Measurements from ENCODE around the gene PDE10A.

- TF ChIP-seq, protein P1, sequence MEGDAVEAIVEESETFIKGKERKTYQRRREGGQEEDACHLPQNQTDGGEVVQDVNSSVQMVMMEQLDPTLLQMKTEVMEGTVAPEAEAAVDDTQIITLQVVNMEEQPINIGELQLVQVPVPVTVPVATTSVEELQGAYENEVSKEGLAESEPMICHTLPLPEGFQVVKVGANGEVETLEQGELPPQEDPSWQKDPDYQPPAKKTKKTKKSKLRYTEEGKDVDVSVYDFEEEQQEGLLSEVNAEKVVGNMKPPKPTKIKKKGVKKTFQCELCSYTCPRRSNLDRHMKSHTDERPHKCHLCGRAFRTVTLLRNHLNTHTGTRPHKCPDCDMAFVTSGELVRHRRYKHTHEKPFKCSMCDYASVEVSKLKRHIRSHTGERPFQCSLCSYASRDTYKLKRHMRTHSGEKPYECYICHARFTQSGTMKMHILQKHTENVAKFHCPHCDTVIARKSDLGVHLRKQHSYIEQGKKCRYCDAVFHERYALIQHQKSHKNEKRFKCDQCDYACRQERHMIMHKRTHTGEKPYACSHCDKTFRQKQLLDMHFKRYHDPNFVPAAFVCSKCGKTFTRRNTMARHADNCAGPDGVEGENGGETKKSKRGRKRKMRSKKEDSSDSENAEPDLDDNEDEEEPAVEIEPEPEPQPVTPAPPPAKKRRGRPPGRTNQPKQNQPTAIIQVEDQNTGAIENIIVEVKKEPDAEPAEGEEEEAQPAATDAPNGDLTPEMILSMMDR (IDR thresholded peaks at IDR 0.05 in 2 of 3, conservative IDR thresholded peaks at IDR 0.05 in 1 of 3; ENCODE audit: insufficient read depth in 2 of 3, low read depth in 1 of 3, low read length in 3 of 3), result no peak
- TF ChIP-seq RBM39 (optimal IDR thresholded peaks at IDR 0.05; ENCODE audit: low read depth, low read length) (no peak), RBBP5 (IDR thresholded peaks at IDR 0.05; ENCODE audit: borderline replicate concordance, insufficient read depth, low read length, poor library complexity, severe bottlenecking) (no peak), NCOA1 (IDR thresholded peaks at IDR 0.05; ENCODE audit: low read depth) (no peak), KLF16 (IDR thresholded peaks at IDR 0.05) (no peak)
- TF ChIP-seq, protein P2, sequence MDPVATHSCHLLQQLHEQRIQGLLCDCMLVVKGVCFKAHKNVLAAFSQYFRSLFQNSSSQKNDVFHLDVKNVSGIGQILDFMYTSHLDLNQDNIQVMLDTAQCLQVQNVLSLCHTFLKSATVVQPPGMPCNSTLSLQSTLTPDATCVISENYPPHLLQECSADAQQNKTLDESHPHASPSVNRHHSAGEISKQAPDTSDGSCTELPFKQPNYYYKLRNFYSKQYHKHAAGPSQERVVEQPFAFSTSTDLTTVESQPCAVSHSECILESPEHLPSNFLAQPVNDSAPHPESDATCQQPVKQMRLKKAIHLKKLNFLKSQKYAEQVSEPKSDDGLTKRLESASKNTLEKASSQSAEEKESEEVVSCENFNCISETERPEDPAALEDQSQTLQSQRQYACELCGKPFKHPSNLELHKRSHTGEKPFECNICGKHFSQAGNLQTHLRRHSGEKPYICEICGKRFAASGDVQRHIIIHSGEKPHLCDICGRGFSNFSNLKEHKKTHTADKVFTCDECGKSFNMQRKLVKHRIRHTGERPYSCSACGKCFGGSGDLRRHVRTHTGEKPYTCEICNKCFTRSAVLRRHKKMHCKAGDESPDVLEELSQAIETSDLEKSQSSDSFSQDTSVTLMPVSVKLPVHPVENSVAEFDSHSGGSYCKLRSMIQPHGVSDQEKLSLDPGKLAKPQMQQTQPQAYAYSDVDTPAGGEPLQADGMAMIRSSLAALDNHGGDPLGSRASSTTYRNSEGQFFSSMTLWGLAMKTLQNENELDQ (CRISPR knock-in tag; IDR thresholded peaks at IDR 0.05; ENCODE audit: borderline replicate concordance), result no peak
Observed at GRCh38 chr6:165636402-165637048, 26.5 kb downstream of the PDE10A start.
